Lung (tissue), 12 donors: ENCODE results near the gene BCAS3. TPM values are rescaled to one million over a fixed set of nuclear protein-coding genes. Genes with fewer than 3 reads are reported as not detected.

ENCODE experiments used
- ATAC-seq: fragments of 200-7000 bp; cut with Tn5 transposase; one replicate; pipeline ENCODE4 v1.9.1; 2020; ENCODE audit warnings: moderate number of reproducible peaks; ENCODE audit not compliant: insufficient read depth, low FRiP score
- DNase-seq, 3 donors: peaks; one replicate each; pipeline ENCODE4 v3.0.0-alpha.2; 2013 to 2017
- H3K27ac ChIP-seq, 2 donors: one replicate each; pipeline ENCODE4 v1.5.1; 2013; ENCODE audit warnings: mild to moderate bottlenecking in 2 of 2, moderate library complexity in 2 of 2, control low read depth in 1 of 2, inconsistent platforms in 1 of 2, low read depth in 1 of 2, low read length in 1 of 2
- H3K27me3 ChIP-seq, 3 donors: one replicate each; pipeline ENCODE4 v1.5.1; 2013; ENCODE audit warnings: low read length in 2 of 3; ENCODE audit not compliant: control insufficient read depth in 3 of 3, insufficient read depth in 3 of 3
- H3K36me3 ChIP-seq, 4 donors: one replicate each; pipeline ENCODE4 v1.5.1; 2013; ENCODE audit warnings: low read length in 4 of 4, mild to moderate bottlenecking in 1 of 4, moderate library complexity in 1 of 4; ENCODE audit not compliant: control insufficient read depth in 4 of 4, insufficient read depth in 4 of 4
- H3K4me1 ChIP-seq, 5 donors: one replicate each; pipeline ENCODE4 v1.5.1; 2013; ENCODE audit warnings: low read length in 5 of 5, mild to moderate bottlenecking in 2 of 5, moderate library complexity in 1 of 5; ENCODE audit not compliant: control insufficient read depth in 5 of 5, insufficient read depth in 5 of 5
- H3K4me3 ChIP-seq: one replicate; pipeline ENCODE4 v1.5.1; 2013; ENCODE audit warnings: mild to moderate bottlenecking, control low read depth, moderate library complexity
- H3K9ac ChIP-seq, 2 donors: one replicate each; pipeline ENCODE4 v1.5.1; 2013; ENCODE audit warnings: low read length in 2 of 2, control low read depth in 1 of 2; ENCODE audit not compliant: insufficient read depth in 1 of 2
- H3K9me3 ChIP-seq, 4 donors: one replicate each; pipeline ENCODE4 v1.5.1; 2013; ENCODE audit warnings: low read length in 3 of 4, mild to moderate bottlenecking in 1 of 4, moderate library complexity in 1 of 4; ENCODE audit not compliant: control insufficient read depth in 4 of 4, insufficient read depth in 3 of 4
- CTCF ChIP-seq: IDR thresholded peaks from 2 replicates; pipeline ENCODE4 v1.5.1; 2012; ENCODE audit warnings: mild to moderate bottlenecking; ENCODE audit errors: control extremely low read depth, extremely low read depth
- WGBS, 2 donors: extraction: QIAGEN DNeasy Blood & Tissue Kit; methylation state at CpG; one replicate each; pipeline ENCODE4 v1.1.7; 2013; 5-methylcytosine and 5-hydroxymethylcytosine counted together
- polyA plus RNA-seq, 2 donors: library from polyadenylated mRNA; stranded (reverse); fragments of 200-250 nt; gene quantifications; one replicate each; pipeline ENCODE4 v1.2.1, GENCODE V29; 2013
- total RNA-seq, 2 donors: library from RNA; depleted of rRNA in 1 of 2; stranded (reverse); fragments of >200 nt in 1 of 2; gene quantifications; one replicate each; pipeline ENCODE4 v1.2.1, GENCODE V29; 2014 to 2021
- donor health status: control.
- donor health status: control.
- donor health status: Bipolar disorder and iron deficiency.
- donor health status: healthy.
- donor health status: DM: yes; HTN: yes; CAD: no.

BCAS3 gene
- total and polyA plus RNA-seq, 4 donors, result 4.0 to 101 (median 20.3) TPM

GRCh38 chr17:61421460-61421859 is 743.8 kb downstream of the BCAS3 start:
- ATAC-seq, result no peak
- WGBS, 2 donors, result 85 to 91% methylated on average over 4 of the region's 4 CpGs
- Histone ChIP-seq H3K9ac (no peak overlapping the region), H3K4me1 (peaks cover 0 to 22% (median 4%) of the 10 kb centered on the region in 5 donors), H3K9me3 (no peaks in the 10 kb centered on the region), H3K27me3 (peaks cover 0 to 4% (median 4%) of the 10 kb centered on the region in 3 donors), H3K36me3 (no peaks in the 10 kb centered on the region), H3K27ac (no peak overlapping the region), H3K4me3 (no peak overlapping the region)
- no peak for TF ChIP-seq CTCF
- DNase-seq, result no peak

- ATAC-seq, result no peak
- Histone ChIP-seq H3K36me3 (no peaks in the 10 kb centered on the region), H3K4me1 (peaks cover 0 to 14% (median 1%) of the 10 kb centered on the region in 5 donors), H3K27ac (no peak overlapping the region), H3K27me3 (peaks cover 0 to 7% (median 4%) of the 10 kb centered on the region in 3 donors), H3K4me3 (no peak overlapping the region), H3K9me3 (no peaks in the 10 kb centered on the region), H3K9ac (no peak overlapping the region)
- no peak for TF ChIP-seq CTCF
- DNase-seq, result no peak
- 67 to 80% methylated on average over 5 of the region's 5 CpGs for WGBS, 2 donors
These were observed 744.6 kb downstream of the BCAS3 start for GRCh38 chr17:61422116-61422799.

GRCh38 chr17:61422869-61423268 is 745.2 kb downstream of the BCAS3 start:
- Histone ChIP-seq H3K9ac (no peak overlapping the region), H3K27me3 (peaks cover 0 to 7% (median 4%) of the 10 kb centered on the region in 3 donors), H3K4me1 (peaks cover 0 to 12% (median 0%) of the 10 kb centered on the region in 5 donors), H3K36me3 (no peaks in the 10 kb centered on the region), H3K27ac (no peak overlapping the region), H3K4me3 (no peak overlapping the region), H3K9me3 (no peaks in the 10 kb centered on the region)
- no peak for TF ChIP-seq CTCF
- ATAC-seq (no peak), DNase-seq (no peak)
- WGBS, 2 donors, result 42 to 60% methylated on average over 2 of the region's 2 CpGs
